ENCODE data around the gene YWHAH. TPM values are rescaled to one million over a fixed set of nuclear protein-coding genes. Genes with fewer than 3 reads are reported as not detected.

The YWHAH gene
- total and polyA plus RNA-seq, 2 experiments from 2014 or later, result 80.7 to 135 TPM

- H3K27me3 ChIP-seq, result no peaks in the 10 kb centered on the region
- H3K4me3 ChIP-seq, result no peak overlapping the region
- H3K4me2 ChIP-seq, result no peak overlapping the region
- H3K36me3 ChIP-seq (replicated peaks; ENCODE audit: insufficient read depth, low read depth), result no peaks in the 10 kb centered on the region
- WGBS (ENCODE audit: low lambda C conversion rate, missing lambda C conversion rate), result 71% methylated on average over 7 of the region's 7 CpGs
- H3K79me2 ChIP-seq, result no peaks in the 10 kb centered on the region
- TF ChIP-seq CTCF (IDR thresholded peaks at IDR 0.05; ENCODE audit: poor library complexity) (no peak), EZH2 (IDR thresholded peaks at IDR 0.05; ENCODE audit: borderline replicate concordance) (no peak), EZH2phosphoT487 (IDR thresholded peaks at IDR 0.05; ENCODE audit: low read depth, severe bottlenecking, unreplicated experiment) (no peak)
- no peak overlapping the region for H2AFZ ChIP-seq
- H3K9me2 ChIP-seq (replicated peaks; ENCODE audit: insufficient read depth), result no peaks in the 10 kb centered on the region
- peak overlapping the region; percentile 76 for H3K27ac ChIP-seq
- peaks cover 9% of the 10 kb centered on the region for H3K4me1 ChIP-seq (ENCODE audit: insufficient read depth)
- no peaks in the 10 kb centered on the region for H3K9me3 ChIP-seq (ENCODE audit: low read depth)
- peak; percentile 68 for DNase-seq (ENCODE audit: low spot score)
- H4K20me1 ChIP-seq (ENCODE audit: insufficient read depth, poor library complexity, severe bottlenecking), result no peaks in the 10 kb centered on the region
These were observed 32.5 kb upstream of the YWHAH start for GRCh38 chr22:31911565-31912406.

- H2AFZ ChIP-seq, result no peak overlapping the region
- DNase-seq (ENCODE audit: low spot score), result no peak
- no peaks in the 10 kb centered on the region for H3K79me2 ChIP-seq
- peak overlapping the region; percentile 76 for H3K27ac ChIP-seq
- peaks cover 9% of the 10 kb centered on the region for H3K4me1 ChIP-seq (ENCODE audit: insufficient read depth)
- no peak overlapping the region for H3K4me2 ChIP-seq
- H3K4me3 ChIP-seq, result no peak overlapping the region
- no peaks in the 10 kb centered on the region for H3K27me3 ChIP-seq
- H3K9me3 ChIP-seq (ENCODE audit: low read depth), result no peaks in the 10 kb centered on the region
- H3K9me2 ChIP-seq (replicated peaks; ENCODE audit: insufficient read depth), result no peaks in the 10 kb centered on the region
- no peaks in the 10 kb centered on the region for H3K36me3 ChIP-seq (replicated peaks; ENCODE audit: insufficient read depth, low read depth)
- WGBS (ENCODE audit: low lambda C conversion rate, missing lambda C conversion rate), result 84% methylated on average over 1 of the region's 1 CpG
- H4K20me1 ChIP-seq (ENCODE audit: insufficient read depth, poor library complexity, severe bottlenecking), result no peaks in the 10 kb centered on the region
- TF ChIP-seq EZH2 (IDR thresholded peaks at IDR 0.05; ENCODE audit: borderline replicate concordance), result no peak
- TF ChIP-seq CTCF (IDR thresholded peaks at IDR 0.05; ENCODE audit: poor library complexity), result no peak
- no peak for TF ChIP-seq EZH2phosphoT487 (IDR thresholded peaks at IDR 0.05; ENCODE audit: low read depth, severe bottlenecking, unreplicated experiment)
These were observed 32.0 kb upstream of the YWHAH start for GRCh38 chr22:31912407-31912743.

- H3K4me1 ChIP-seq (ENCODE audit: insufficient read depth), result peaks cover 9% of the 10 kb centered on the region
- no peaks in the 10 kb centered on the region for H3K9me3 ChIP-seq (ENCODE audit: low read depth)
- H3K79me2 ChIP-seq, result no peaks in the 10 kb centered on the region
- 83% methylated on average over 10 of the region's 10 CpGs for WGBS (ENCODE audit: low lambda C conversion rate, missing lambda C conversion rate)
- H3K27me3 ChIP-seq, result no peaks in the 10 kb centered on the region
- no peak for DNase-seq (ENCODE audit: low spot score)
- H4K20me1 ChIP-seq (ENCODE audit: insufficient read depth, poor library complexity, severe bottlenecking), result no peaks in the 10 kb centered on the region
- no peaks in the 10 kb centered on the region for H3K36me3 ChIP-seq (replicated peaks; ENCODE audit: insufficient read depth, low read depth)
- TF ChIP-seq CTCF (IDR thresholded peaks at IDR 0.05; ENCODE audit: poor library complexity) (no peak), EZH2 (IDR thresholded peaks at IDR 0.05; ENCODE audit: borderline replicate concordance) (no peak), EZH2phosphoT487 (IDR thresholded peaks at IDR 0.05; ENCODE audit: low read depth, severe bottlenecking, unreplicated experiment) (no peak)
- no peak overlapping the region for H3K4me3 ChIP-seq
- H3K27ac ChIP-seq, result no peak overlapping the region
- H3K9me2 ChIP-seq (replicated peaks; ENCODE audit: insufficient read depth), result no peaks in the 10 kb centered on the region
- H2AFZ ChIP-seq, result no peak overlapping the region
- no peak overlapping the region for H3K4me2 ChIP-seq
These were observed 28.7 kb upstream of the YWHAH start for GRCh38 chr22:31915586-31915985.
